Dermis blood vessel endothelial cell (primary cell): ENCODE results near the gene TRRAP. TPM values are rescaled to one million over a fixed set of nuclear protein-coding genes. Genes with fewer than 3 reads are reported as not detected.
A peak's percentile ranks its signal among the peaks of the same experiment; 100 is the strongest.

Experiments used
- DNase-seq: peaks from one replicate; pipeline ENCODE4 v3.0.0; 2010
- total RNA-seq: library from RNA; depleted of rRNA; stranded (reverse); fragments of >200 nt; gene quantifications from 2 replicates; pipeline ENCODE4 v1.2.3, GENCODE V29; 2014

Gene TRRAP
- total RNA-seq, 1 donor from 2014 or later = 24.2 TPM

DNA sequence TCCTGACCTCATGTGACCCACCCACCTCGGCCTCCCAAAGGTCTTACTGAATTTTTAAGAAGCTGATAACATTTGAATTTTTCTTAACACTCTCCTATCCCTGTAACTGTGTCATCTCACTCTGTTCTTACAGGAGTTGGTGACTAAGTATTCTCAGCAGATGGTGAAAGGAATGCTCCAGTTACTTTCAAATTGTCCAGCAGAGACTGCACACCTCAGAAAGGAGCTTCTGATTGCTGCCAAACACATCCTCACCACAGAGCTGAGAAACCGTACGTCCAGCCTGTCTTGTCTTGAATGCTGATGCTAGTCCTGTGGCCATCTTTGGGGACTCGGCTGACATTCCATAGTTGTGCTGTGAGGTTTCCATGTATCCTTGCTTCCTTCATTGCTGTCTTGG is 24.9 kb downstream of the TRRAP start:
- DNase-seq = no peak

DNA sequence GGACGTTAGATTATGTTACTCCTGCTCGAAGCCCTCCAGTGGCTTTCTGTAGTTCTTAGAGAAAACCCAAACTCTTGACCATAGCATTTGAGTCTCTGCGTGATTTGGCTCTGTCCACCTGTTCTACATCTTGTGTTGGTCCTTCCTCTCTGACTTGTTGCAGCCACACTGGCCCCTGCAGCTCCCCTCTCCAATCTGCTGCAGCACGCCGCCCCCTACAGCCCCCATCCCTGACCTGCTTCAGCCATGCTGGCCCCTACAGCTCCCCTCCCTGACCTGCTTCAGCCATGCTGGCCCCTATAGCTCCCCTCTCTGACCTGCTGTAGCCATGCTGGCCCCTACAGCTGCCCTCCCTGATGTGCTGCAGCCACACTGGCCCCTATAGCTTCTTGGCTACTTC is 29.2 kb downstream of the TRRAP start:
- no peak for DNase-seq

DNA sequence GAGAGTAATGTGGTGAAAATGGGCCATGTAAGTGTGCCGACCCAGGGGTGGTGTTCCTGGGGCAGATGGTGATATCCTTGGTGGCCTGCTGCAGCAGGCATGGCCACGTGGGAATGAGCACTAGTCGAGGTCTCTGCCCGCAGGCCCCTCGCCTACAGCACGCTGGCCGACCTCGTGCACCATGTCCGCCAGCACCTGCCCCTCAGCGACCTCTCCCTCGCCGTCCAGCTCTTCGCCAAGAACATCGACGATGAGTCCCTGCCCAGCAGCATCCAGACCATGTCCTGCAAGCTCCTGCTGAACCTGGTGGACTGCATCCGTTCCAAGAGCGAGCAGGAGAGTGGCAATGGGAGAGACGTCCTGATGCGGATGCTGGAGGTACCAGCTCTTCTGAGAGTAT is 30.3 kb downstream of the TRRAP start:
- DNase-seq = no peak

DNA sequence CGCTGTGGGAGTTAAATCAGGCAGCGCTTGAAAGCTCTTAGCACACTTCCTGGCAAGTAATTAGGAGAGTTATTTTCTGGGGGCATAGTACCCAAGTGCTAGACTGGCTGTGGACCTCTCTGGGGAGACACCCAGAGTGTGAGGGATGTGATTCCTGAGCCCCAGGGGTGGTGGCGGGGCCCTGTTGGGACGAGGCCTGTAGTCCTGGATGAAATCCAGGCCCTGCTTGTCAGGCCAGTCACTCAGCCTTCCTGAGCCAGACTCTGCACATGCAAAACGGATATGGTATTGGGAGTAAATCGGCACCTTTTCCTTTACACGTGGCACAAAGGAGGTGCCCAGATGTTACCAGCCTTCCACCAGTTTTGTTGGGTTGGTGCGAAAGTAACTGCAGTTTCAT is 31.2 kb downstream of the TRRAP start:
- no peak for DNase-seq

DNA sequence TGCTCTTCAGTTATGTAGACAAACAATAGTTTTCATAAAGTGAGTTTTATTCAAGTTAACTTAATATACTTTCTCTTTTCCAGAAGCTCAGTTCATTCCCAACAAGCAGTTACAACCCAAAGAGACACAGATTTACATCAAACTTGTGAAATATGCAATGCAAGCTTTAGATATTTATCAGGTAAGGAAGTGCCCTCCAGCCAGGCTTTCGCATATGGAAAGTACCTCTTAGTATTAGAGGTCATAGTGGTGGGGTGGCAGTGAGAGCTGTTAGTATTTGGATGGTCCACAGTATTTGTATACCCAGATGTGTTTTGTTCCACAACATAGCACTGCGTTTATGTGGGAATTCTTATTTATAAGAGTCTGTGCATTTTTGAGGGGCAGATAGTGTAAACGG is 32.1 kb downstream of the TRRAP start:
- no peak for DNase-seq

DNA sequence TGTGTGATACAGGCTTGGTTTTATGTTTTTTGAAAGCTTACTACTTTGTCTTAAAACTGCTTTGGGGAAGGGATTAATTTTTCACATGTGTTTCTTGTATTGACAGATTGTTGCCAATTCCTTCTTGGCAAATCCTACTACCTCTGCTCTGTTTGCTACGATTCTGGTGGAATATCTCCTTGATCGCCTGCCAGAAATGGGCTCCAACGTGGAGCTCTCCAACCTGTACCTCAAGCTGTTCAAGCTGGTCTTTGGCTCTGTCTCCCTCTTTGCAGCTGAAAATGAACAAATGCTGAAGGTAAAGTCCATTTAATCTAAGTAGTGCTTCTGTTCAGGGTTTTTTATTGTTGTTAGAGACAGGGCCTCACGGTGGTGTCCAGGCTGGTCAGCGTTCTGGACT is 33.6 kb downstream of the TRRAP start:
- DNase-seq = no peak

DNA sequence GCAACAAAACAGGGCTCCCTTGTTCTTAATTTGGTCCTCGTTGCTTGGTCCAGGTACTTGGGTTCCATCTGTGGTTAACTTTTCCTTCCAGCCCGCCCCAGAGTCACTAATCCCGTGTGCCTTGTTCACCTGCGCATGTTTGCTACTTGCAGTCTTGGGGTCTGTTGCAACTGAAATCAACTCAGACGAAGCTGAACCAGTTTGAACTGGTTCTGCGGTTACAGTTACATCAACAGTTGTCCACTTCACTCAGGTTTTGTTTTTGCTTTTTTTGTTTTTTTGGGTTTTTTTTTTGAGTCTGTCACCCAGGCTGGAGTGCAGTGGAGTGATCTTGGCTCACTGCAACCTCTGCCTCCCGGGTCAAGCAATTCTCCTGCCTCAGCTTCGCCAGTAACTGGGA is 34.7 kb downstream of the TRRAP start:
- DNase-seq = no peak

DNA sequence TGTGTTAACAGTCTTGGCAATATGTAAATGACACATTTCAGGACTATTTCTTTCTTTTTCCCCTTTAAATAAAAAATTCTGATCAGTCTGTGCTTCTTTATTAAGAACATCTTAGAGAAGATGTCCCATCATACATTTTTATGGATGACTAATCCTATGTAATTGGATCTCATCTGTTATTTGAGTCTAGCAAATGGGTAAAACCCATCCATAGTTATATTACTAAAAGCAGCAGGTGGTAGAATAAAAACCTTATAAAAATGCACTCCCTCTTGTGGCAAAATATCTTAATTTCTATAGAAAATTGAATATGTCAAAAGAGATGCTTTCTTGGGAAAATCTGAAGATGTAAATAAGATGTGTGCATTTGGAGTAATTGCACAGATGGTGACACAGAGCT is 35.3 kb downstream of the TRRAP start:
- DNase-seq = no peak

DNA sequence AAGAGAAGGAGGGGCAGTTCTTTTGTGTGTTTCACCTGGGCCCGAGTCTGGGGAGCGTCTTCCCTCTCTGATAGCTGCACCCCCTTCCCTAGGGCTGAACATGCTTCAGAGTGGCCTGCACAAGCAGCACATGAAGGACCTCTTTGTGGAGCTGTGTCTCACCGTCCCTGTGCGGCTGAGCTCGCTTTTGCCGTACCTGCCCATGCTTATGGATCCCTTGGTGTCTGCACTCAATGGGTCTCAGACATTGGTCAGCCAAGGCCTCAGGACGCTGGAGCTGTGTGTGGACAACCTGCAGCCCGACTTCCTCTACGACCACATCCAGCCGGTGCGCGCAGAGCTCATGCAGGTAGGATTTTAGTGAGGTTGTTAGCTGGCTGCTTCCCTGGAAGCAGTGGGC is 39.0 kb downstream of the TRRAP start:
- DNase-seq = no peak

DNA sequence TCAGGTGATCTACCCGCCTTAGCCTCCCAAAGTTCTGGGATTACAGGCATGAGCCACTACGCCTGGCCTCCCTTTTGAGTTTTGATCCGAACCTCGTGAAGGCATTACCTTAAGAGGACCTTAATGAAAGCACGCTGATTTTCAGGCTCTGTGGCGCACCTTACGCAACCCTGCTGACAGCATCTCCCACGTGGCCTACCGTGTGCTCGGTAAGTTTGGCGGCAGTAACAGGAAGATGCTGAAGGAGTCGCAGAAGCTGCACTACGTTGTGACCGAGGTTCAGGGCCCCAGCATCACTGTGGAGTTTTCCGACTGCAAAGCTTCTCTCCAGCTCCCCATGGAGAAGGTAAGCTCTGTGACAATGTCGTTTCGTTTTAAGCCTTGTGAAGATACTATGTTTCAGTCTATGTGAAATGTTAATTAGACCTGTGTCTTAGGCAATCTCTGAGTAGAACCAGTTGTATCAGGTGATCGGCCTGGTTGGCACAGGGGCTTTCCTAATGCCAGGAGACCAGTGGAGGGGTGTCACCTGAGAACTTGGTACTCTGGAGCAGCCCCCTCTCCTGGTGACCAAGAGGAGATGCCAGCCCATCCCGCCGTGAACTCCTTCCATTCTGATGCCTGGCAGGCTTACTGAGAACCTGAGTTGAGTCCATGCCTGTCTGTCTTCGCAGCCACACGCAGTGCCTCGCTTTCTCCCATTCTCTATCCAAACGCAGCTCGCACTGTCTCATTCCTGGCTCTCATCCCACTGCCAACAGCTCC is 43.5 kb downstream of the TRRAP start:
- no peak for DNase-seq

DNA sequence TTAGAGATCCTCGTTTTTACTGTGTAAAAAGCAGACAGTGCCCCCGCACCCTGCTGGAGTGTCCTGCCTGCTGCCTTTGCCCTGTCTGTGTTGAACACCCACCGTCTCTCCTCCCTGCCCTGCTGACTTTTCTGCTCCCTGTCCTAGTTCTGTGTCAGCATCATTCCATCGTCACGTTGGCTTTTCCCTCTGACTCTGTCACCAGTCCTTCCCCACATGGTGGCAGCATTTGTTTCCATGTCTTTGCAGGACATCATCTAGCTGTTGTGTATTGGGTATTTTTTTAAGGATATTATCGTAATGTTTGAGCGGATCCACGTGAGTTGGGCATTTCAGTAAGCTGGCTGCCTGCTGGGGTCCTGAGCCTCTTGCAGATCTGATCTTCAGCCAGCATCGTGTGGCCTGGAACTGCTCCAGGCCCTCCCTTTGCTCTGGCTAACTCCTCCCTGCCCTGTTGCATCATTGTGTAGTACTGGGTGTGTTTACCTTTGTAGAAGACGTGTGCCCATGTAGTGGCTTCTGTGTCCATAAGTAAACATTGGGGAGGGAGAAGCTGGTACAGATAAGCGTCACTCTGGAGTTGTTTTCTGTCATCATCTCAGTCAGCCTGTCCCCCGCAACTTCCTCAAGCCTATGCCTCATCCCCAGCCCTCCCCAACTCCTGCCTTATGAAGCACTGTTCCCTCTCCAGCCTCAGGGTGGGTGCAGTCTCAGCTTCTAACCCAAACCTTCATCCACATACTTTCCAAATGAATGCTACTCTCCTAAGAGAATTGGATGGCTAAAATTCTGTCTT is 44.3 kb downstream of the TRRAP start:
- DNase-seq = no peak

DNA sequence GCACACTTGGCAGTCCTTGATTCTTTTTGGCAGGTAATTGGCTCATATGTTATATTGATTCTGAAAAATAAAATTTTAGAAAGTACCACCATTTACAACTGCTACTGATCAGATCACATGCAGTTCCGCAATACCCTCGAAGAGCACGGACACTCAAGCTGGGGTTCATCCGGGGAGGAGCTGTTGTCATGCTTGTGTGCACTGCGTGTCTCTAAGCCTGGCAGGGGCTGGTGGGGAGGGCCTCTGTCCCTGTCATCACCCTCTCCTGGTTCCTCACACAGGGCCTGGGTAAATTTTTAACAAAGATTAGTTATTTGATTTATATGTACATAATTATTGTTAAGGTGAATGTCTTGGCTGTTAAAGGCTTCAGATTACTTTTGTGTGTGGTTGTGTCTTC is 45.2 kb downstream of the TRRAP start:
- no peak for DNase-seq

DNA sequence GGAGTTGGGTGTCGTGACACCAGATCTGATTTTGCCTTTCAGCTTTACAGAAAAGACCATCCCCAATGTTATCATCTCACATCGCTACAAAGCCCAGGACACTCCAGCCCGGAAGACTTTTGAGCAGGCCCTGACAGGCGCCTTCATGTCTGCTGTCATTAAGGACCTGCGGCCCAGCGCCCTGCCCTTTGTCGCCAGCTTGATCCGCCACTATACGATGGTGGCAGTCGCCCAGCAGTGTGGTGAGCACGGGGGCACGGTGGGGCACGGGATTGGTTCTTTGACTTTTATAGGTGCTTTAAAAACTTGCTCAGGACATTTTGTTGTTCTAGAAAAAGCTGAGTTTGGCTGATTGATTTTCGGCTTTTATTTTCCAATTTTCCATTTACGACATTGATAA is 48.8 kb downstream of the TRRAP start:
- DNase-seq = no peak

DNA sequence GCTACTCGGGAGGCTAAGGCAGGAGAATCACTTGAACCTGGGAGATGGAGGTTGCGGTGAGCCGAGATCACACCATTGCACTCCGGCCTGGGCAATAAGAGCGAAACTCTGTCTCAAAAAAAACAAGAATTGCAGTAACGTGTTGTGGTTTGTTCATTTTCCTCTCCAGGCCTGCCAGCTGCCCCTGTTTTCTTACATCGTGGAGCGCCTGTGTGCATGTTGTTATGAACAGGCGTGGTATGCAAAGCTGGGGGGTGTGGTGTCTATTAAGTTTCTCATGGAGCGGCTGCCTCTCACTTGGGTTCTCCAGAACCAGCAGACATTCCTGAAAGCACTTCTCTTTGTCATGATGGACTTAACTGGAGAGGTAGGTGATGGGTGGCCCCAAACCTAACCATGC is 52.1 kb downstream of the TRRAP start:
- DNase-seq = no peak

DNA sequence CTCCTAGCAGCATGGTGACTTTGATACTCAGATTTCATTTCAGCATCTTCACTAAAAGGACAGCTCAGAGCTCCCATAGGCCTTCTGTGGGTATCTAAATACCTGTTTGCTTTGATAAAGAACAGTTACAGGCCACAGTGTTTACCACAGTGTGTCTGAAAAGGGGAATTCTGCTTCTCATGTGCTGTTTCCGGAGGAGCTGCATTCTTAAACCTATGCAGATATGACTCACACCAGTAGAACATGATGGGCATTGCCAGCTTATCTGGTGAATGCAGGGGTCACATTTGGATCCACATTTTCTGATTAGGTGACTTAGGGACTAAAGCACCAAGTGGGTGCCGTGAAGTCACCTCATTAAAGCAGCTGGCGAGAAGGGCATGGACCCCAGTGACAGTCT is 52.6 kb downstream of the TRRAP start:
- peak; percentile 51 for DNase-seq

DNA sequence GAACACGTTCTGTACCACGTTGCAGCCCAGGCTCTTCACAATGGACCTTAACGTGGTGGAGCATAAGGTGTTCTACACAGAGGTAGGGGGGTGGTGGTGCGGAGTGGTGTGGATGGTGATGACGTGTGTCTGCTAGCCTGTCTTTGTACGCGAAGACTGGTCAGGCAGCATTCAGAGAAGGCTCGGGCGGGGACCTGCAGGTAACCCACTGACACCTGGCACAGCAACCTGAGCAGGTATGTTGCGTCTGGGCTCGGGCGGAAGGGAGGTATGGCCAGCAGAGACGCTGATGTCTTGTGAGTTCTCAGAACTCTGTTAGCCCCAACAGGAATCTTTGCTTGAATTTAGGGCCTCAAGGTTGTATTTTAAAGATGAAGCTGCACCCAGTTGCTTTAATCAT is 55.0 kb downstream of the TRRAP start:
- no peak for DNase-seq

DNA sequence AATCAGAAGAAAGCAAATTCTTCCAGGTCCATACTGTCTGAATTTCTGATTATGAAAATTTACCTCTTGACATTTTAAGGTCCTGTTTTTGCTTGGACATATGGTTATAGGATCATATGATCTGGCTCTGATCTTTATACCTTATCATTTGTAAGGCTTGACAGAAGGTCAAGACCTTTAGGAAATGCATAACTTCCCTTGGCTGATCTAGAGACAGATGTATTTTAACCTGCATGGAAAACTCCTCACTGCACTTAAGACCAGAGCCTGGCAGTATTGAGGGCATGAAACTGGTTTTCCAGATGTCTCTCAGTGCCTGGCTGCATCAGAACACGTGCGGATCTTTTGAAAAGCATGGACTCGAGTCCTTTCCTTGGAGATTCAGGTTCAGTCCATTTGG is 55.9 kb downstream of the TRRAP start:
- DNase-seq = peak; percentile 86

DNA sequence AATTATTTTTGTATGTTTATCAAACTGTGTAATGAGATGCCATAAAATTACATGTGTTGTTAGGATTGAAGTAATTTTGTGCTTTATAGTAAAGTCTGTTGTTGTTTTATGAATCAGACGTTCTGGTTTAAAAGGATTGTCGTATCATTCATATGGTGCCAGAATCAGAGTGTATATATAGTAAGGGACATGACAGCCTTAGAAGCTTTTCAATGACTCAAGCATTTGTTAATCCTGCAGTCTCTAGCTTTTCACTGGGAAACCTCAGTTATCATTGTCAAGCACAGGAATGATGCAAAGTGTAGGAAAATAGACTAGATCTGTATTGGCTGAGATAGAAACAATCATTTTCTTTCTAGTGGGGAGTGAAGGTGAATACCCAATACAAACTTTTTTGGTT is 57.5 kb downstream of the TRRAP start:
- no peak for DNase-seq

DNA sequence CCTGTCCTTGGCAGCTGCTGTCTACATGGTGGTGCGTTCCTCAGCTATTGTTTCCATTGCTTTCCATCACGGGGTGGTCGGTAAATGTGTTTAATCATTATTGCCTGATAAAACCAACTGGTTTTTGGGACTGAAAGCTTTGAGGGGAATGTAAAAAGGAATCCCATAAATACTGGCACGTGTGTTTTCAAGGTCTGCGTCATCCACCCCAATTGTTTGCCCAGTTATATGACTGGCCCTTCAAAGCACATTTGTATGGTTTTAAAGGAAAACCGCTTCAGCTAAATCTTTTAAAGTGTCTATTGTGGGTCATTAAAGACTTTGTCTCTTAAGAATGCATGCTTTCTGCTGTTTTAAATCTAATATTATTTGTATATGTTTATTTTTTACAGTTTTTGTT is 65.0 kb downstream of the TRRAP start:
- DNase-seq = no peak

DNA sequence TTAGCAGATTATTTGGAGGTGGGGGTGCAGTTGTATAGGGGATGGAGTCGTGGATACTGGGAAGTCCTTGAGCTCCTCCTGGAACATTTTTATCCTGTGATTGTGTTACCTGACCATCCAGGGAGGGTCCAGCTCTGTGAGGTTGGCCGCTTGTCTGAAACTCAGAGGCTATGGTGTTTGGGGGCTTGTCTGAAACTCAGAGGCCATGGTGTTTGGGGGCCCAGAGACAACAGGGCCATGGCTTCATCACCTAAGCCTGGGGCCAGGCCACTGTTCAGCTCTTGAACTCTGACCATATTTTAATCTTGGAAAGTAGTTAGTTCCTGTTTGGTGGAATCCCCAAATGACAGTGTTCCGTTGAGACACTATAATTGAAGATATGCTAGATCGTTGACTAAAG is 66.1 kb downstream of the TRRAP start:
- no peak for DNase-seq

DNA sequence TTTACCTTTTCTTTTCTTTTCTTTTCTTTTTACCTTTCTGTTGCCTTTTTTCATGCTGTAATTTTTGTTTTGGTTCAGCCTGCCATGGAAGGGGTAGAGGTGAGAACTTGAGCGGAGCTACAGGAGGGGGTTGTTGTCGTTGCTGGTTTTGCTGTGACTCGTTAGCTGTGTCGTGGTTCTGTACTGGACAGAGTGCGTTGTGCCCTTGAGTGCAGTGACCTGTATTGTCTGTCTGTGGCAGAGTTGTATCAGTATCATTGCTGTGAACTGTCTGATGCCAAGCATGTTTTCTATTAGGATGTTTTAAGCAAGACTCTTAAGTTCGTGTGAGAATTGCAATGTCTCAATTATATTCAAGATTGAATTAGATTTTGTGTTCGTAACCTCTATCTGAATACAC is 67.5 kb downstream of the TRRAP start:
- DNase-seq = no peak

DNA sequence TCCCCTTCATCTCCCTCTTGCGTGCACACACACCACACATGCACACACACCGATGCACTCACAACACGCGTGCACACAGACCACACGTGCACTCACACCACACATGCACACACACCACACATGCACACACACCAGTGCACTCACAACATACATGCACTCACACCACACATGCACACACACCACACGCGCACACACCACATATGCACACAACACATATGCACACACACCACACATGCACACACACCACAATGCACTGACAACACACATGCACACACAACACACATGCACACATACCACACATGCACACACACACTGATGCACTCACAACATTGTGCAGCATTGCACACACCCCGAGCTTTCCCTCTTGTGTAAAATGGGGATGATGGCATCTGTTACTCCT is 68.1 kb downstream of the TRRAP start:
- DNase-seq = no peak

DNA sequence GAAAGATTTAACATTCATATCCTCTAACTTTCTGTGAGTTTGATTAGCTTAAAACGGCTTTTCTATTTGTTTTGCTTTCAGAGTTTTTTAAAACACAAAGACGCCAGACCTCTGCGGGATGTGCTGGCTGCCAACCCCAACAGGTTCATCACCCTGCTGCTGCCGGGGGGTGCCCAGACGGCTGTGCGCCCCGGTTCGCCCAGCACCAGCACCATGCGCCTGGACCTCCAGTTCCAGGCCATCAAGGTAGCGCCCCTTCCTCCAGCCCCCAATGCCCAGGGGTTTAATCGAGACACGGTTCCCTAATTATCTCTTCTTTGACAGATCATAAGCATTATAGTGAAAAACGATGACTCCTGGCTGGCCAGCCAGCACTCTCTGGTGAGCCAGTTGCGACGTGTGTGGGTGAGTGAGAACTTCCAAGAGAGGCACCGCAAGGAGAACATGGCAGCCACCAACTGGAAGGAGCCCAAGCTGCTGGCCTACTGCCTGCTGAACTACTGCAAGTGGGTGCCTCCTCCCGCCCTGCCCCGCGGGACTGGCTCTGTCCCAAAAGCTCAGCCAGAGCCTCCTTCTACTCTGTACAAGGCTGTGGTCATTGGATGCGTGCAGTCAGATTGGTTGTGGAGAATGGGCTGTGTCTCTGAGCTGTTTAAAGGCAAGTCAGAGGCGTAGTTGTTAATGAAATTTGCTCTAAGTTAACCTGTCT is 71.2 kb downstream of the TRRAP start:
- DNase-seq = no peak

DNA sequence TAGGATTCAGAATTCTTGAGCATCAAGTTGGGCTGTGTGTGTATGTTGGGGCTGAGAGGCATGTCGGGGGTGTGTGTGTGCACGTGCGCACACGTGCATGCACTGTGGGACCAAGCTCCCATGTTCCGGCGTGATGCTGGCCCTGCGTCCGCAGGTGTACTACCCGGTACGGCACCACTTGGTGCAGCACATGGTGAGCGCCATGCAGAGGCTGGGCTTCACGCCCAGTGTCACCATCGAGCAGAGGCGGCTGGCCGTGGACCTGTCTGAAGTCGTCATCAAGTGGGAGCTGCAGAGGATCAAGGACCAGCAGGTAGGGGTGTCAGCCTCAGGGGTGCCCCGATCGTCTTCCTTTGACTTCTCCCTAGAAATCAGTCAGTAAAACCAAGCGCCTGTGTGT is 77.7 kb downstream of the TRRAP start:
- no peak for DNase-seq
